ENCODE measurements around the gene CDK11B. TPM values are rescaled to one million over a fixed set of nuclear protein-coding genes. Genes with fewer than 3 reads are reported as not detected.
"Not testable (repeated sequence)": the region's sequence is repeated elsewhere in the genome, so short reads cannot be mapped to it uniquely, and the experiment has no call there.

Gene CDK11B
- total RNA-seq, 1 donor from 2014 or later, result 26.5 TPM

DNA sequence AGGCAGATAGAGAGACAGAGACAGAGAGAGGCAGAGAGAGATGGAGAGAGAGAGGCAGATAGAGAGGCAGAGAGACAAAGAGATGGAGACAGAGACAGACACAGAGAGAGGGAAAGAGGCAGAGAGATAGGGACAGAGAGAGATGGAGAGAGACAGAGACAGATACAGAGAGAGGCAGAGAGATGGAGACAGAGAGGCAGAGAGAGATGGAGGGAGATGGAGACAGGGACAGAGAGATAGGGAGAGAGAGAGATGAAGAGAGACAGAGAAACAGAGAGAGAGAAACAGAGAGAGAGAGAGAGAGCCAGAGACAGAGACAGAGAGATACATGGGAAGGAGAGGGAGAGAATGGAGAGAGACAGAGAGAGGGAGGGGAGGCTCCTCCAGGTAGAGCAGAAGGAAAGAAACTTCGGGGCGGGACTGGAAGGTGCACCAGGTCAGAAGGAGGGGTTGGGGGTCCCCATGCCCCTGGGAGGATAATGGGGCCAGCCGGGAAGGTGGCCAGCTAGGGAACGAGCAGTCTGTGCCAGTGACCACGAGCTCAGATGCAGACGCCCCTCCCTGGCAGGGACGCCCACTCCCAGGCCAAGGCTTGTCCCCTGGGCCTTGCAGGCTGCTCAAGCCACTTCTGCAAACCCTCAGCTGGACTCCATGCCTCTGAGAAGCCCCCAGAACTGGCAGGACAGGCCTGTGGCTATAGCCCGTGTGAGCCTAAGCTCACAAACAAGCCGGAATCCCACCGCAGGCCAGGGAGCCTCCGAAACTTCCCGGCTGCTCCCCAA is 62.1 kb downstream of the CDK11B start:
- Mint-ChIP-seq H3K9me3 (no peaks in the 10 kb centered on the region), H3K27ac (no peak overlapping the region), H3K36me3 (no peaks in the 10 kb centered on the region), H3K4me3 (no peak overlapping the region), H3K27me3 (peaks cover 27% of the 10 kb centered on the region), H3K4me1 (ENCODE audit: unreplicated experiment) (no peaks in the 10 kb centered on the region)
- DNase-seq (ENCODE audit: extremely low spot score, unreplicated experiment), result no peak
- TF ChIP-seq, protein P1, sequence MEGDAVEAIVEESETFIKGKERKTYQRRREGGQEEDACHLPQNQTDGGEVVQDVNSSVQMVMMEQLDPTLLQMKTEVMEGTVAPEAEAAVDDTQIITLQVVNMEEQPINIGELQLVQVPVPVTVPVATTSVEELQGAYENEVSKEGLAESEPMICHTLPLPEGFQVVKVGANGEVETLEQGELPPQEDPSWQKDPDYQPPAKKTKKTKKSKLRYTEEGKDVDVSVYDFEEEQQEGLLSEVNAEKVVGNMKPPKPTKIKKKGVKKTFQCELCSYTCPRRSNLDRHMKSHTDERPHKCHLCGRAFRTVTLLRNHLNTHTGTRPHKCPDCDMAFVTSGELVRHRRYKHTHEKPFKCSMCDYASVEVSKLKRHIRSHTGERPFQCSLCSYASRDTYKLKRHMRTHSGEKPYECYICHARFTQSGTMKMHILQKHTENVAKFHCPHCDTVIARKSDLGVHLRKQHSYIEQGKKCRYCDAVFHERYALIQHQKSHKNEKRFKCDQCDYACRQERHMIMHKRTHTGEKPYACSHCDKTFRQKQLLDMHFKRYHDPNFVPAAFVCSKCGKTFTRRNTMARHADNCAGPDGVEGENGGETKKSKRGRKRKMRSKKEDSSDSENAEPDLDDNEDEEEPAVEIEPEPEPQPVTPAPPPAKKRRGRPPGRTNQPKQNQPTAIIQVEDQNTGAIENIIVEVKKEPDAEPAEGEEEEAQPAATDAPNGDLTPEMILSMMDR (conservative IDR thresholded peaks at IDR 0.05), result no peak

DNA sequence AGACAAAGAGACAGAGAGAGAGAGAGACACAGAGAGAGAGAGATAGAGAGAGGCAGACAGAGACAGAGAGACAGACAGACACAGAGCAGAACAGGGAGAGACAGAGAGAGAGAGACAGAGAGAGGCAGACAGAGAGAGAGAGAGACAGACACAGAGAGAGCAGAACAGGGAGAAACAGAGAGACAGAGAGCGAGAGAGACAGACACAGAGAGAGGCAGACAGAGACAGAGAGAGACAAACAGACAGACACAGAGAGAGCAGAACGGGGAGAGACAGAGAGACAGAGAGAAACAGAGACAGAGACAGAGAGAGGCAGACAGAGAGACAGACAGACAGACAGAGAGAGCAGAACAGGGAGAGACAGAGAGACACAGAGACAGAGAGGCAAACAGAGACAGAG is 63.5 kb downstream of the CDK11B start:
- not testable (repeated sequence) for H3K4me3 Mint-ChIP-seq; DNase-seq (ENCODE audit: extremely low spot score, unreplicated experiment); H3K4me1 Mint-ChIP-seq (ENCODE audit: unreplicated experiment); H3K36me3 Mint-ChIP-seq; H3K27ac Mint-ChIP-seq; H3K9me3 Mint-ChIP-seq
- peaks cover 23% of the 10 kb centered on the region for H3K27me3 Mint-ChIP-seq

DNA sequence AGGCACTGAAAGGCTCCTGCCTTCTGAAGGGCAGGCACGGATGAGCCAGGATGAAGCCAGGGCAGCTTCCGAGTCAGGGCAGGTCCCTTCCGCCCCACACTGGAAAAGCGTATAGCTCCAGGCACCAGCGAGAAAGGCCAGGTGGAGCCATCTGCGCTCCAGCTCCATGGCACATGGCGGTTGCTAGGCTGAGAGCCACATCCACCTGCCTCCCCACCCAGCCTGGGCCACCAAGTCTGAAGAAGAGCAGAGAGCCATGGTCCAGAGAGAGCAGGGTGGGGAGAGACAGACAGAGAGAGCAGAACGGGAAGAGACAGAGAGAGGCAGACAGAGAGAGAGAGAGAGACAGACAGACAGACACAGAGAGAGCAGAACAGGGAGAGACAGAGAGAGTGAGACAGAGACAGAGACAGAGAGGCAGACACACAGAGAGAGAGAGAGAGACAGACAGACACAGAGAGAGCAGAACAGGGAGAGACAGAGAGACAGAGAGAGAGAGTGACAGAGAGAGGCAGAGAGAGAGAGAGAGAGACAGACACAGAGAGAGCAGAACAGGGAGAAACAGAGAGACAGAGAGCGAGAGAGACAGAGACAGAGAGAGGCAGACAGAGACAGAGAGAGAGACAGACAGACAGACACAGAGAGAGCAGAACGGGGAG is 64.1 kb downstream of the CDK11B start:
- no peak for DNase-seq (ENCODE audit: extremely low spot score, unreplicated experiment)
- no peaks in the 10 kb centered on the region for H3K4me1 Mint-ChIP-seq (ENCODE audit: unreplicated experiment)
- H3K27me3 Mint-ChIP-seq, result peaks cover 23% of the 10 kb centered on the region
- TF ChIP-seq, protein P1 (conservative IDR thresholded peaks at IDR 0.05), result no peak
- no peak overlapping the region for H3K4me3 Mint-ChIP-seq
- H3K27ac Mint-ChIP-seq, result no peak overlapping the region
- H3K36me3 Mint-ChIP-seq, result no peaks in the 10 kb centered on the region
- no peaks in the 10 kb centered on the region for H3K9me3 Mint-ChIP-seq

DNA sequence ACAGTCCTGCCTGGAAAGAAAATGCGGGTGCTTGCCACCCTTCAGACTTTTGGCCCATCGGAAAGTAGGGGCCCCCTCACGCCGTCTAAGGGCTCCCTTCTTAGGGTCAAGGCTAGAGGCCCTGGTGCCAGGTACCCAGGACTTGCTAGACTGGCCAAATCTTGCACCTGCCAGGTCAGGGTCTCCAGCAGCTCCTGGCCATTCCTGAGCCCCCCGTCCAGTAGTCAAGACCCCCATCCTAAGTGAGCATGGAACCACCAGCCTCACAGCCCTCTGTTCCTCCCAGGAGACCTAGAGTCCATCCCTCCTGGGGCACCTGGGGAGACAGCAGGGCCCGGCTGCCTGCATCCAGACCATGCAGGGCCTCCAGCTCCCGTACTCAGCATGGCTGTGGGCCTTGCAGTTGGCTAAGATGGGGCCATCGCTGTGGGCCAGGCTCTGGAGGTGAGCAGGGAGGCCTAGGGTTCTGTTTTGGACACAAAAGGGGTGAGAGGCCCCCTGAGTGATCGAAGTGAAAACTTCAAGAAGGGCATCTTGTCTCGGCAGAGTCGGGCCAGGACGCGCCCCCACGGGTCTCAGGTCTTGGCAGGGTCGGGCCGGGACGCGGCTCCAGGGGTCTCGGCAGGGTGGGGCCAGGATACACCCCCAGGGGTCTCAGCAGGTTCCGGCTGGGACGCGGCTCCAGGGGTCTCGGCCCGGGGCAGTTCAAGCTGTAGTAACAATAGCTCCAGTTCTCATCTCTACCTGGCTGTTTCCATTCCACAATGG is 64.8 kb downstream of the CDK11B start:
- Mint-ChIP-seq H3K27ac (no peak overlapping the region), H3K4me1 (ENCODE audit: unreplicated experiment) (no peaks in the 10 kb centered on the region), H3K36me3 (no peaks in the 10 kb centered on the region), H3K4me3 (no peak overlapping the region), H3K9me3 (no peaks in the 10 kb centered on the region), H3K27me3 (peaks cover 21% of the 10 kb centered on the region)
- no peak for DNase-seq (ENCODE audit: extremely low spot score, unreplicated experiment)
- TF ChIP-seq, protein P1 (conservative IDR thresholded peaks at IDR 0.05), result no peak

DNA sequence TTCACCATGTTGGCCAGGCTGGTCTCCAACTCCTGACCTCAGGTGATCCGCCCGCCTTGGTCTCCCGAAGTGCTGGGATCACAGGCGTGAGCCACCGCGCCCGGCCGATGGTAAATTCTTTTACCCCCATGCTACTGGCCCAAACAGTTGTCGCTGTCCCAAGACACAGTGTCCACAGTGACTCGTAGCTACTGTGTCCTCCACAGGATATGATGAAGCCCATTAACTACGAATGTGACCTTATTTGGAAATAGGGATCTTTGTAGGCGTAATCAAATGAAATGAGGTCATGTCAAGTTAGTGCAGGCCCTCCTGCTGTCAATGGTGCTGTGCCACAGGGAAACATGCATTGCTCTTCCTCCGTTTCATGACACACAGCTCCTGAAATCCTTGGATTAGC is 67.4 kb downstream of the CDK11B start:
- Mint-ChIP-seq H3K4me1 (ENCODE audit: unreplicated experiment) (no peaks in the 10 kb centered on the region), H3K36me3 (no peaks in the 10 kb centered on the region), H3K27ac (no peak overlapping the region), H3K27me3 (peaks cover 14% of the 10 kb centered on the region), H3K4me3 (no peak overlapping the region), H3K9me3 (no peaks in the 10 kb centered on the region)
- TF ChIP-seq, protein P1 (conservative IDR thresholded peaks at IDR 0.05), result no peak
- DNase-seq (ENCODE audit: extremely low spot score, unreplicated experiment), result no peak

Other genes starting within 250 kb of the CDK11B start
- 7.6 and 11.1 TPM in 2 replicates for gene ANKRD65, start 237.7 kb downstream of the CDK11B start, total RNA-seq (ENCODE audit: low replicate concordance)
- gene VWA1, start 223.3 kb downstream of the CDK11B start, total RNA-seq (ENCODE audit: low replicate concordance), result 44.5 and 49.9 TPM in 2 replicates
- gene ATAD3C, start 209.3 kb downstream of the CDK11B start, total RNA-seq (ENCODE audit: low replicate concordance), result 1.8 and 2.4 TPM in 2 replicates
- gene ATAD3B, start 187.2 kb downstream of the CDK11B start, total RNA-seq (ENCODE audit: low replicate concordance), result 37.2 and 44.3 TPM in 2 replicates
- gene ATAD3A, start 146.8 kb downstream of the CDK11B start, total RNA-seq (ENCODE audit: low replicate concordance), result 37.8 and 39.8 TPM in 2 replicates
- gene TMEM240, start 118.4 kb downstream of the CDK11B start, total RNA-seq (ENCODE audit: low replicate concordance), result 3.1 and 10.3 TPM in 2 replicates
- 117 and 126 TPM in 2 replicates for gene SSU72, start 84.1 kb downstream of the CDK11B start, total RNA-seq (ENCODE audit: low replicate concordance)
- 8.9 and 9.3 TPM in 2 replicates for gene FNDC10, start 58.9 kb downstream of the CDK11B start, total RNA-seq (ENCODE audit: low replicate concordance)
- 73.6 and 114 TPM in 2 replicates for gene MIB2, start 43.5 kb downstream of the CDK11B start, total RNA-seq (ENCODE audit: low replicate concordance)
- gene MMP23B, start 26.8 kb downstream of the CDK11B start, total RNA-seq (ENCODE audit: low replicate concordance), result 2.2 and 6.8 TPM in 2 replicates
- gene SLC35E2B, start 33.8 kb upstream of the CDK11B start, total RNA-seq (ENCODE audit: low replicate concordance), result 88.8 and 116 TPM in 2 replicates
- 45.9 and 47.0 TPM in 2 replicates for gene CDK11A, start 65.4 kb upstream of the CDK11B start, total RNA-seq (ENCODE audit: low replicate concordance)
- gene NADK, start 119.5 kb upstream of the CDK11B start, total RNA-seq (ENCODE audit: low replicate concordance), result 78.4 and 89.2 TPM in 2 replicates
- 279 and 297 TPM in 2 replicates for gene GNB1, start 232.1 kb upstream of the CDK11B start, total RNA-seq (ENCODE audit: low replicate concordance)